HG02870 (cell line): ENCODE results near the gene HPSE2.

ENCODE experiments used
- ATAC-seq: cut with Tn5 transposase; IDR thresholded peaks from one replicate; pipeline ENCODE4 v1.9.1; 2021; ENCODE audit warnings: mild to moderate bottlenecking, moderate library complexity; ENCODE audit not compliant: unreplicated experiment

The HPSE2 gene

DNA sequence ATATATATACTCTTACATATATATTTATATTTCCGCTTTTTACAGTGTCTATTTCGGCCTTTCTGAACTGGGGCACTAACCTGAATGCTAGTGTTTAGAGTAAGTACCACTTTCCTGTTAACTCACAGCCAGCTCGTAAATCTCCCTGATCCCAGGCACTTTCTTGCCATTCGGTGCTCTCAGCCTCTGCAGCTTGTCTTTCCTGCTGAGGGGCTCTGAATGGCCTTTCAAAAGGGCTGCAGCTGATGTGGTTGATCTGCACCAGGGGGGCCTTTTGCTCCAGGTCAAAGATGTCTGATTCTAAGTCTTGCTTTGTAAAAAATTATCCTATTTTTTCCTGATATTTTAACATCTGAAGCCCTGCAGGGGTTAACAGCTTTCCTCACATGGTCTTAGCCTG lies 763.5 kb downstream of the HPSE2 start:
- no peak for ATAC-seq

DNA sequence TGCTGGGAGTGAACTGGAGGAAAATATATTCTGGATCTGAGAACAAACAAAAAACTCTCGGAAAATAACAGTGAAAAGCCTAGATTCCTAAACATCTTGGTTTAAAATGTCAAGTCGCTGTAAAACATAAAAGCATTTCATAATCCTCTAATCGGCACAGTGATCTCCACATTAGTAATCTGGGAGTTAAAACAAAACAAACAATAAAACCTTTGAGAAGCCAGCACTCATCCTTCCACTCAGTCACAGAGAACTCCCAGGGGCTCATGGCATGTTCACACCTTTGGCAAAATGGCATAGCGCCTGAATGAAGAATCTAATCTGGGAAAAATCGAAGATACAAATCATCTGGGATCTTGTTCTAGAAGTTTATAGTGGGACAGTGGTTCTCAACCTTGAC lies 764.8 kb downstream of the HPSE2 start:
- ATAC-seq, result no peak

DNA sequence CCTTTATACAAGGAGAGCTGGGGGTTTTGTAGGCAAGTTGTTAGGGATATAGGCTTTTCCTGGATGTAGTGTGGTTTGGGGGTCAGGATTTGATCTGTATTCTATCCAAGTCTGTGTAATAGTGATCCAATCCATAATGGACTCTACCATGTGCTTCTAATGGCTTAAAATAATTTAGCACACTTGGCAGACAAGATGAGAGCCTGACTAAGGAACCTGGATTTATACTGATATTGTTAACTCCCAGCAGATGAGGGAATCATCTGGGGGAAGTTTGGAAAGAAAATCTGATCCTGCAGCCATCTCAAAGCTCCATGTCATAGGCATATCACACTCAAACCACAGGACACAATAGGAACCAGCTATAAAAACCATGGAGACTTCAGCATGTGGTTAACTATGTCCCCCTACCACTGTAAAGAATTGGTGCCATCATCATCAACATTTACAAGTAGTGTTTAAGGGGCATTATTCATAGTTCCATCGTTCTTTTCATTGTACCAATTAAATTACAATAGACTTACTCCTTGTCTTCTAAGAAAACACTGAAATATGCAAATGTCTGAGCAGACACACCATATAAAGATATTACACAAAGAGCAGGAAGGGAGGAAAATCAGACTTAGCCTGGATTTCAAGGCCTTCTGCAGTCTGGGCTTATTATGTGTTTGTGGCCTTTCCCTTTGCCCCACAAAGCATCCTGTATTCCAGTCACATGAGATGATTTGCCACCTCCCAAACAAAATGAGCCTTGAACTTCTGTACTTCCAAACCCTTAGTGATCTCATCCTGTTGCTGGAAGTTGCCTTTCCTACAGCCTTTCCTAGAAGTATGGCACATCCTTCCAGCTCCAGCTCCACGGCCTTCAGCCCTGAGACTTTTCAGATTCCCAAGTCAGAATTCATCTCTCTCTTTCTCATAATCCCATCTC lies 766.4 kb downstream of the HPSE2 start:
- no peak for ATAC-seq

DNA sequence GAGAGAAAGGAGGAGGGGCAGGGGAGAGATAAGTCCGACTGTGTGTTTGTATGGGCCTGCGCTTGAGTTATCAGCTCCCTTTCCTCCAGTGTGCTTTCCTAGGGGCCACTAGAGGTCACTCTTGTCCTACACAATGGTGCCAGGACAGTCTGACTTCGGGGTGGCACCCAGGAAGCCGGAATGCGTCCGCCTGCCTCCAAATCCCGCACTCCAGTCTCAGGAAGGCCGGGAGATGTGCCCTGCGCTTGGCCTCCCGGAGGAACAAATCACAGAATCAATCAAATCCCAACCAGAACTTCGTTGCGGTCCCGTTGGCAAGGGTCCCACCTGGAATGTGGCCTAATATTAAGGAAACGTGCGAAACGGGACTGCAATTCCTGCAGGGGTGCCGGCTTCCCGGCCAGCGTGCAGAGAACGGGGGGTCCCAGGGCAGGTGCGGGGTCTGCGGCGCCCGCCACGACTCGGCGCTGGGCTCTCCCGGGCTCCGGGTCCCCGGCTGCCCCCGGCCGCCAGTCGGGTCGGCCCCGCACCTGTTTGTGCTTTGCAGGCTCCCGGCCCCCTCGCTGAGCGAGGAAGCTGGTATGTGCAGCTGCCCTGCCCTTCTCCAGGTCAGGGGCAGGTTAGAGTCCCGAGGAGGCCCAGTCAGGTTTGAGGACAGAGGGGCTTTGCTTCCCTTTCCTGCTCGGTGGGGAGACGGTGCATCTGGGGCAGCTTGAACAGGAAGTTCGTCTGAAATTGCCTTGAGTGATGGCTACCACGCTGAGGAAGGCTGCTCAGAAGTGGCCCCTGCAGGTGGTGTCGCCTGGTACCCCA lies 767.9 kb downstream of the HPSE2 start:
- ATAC-seq, result peak; percentile 86

DNA sequence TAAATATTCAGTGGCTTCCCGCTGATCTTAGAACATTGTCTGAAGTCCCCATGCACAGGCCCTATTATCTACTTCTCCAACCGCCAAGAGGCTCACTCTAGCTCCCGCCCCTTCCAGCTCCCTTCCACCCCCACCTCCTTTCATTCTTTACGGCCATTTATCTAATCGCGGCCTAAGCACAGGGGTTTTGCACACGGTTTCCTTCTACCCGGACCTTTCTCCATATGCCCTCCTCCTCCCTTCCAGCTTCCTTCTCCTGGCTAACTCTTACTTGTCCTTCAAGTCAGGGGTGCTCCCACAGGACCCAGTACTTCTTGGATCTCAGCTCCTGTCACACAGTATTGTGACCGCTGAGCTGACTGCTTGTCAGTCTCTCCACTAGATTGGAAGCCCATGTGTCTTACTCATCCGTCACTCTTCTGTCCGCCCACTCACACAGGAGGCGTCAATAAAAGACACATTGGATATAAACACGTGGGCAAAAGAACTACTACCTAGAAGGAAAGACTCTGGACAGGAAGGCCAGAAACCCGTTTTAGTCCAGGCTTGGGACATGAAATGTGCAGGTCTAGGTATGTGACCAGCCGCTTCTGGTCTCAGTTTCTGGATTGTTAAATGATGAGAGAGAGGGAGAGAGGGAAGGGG lies 768.7 kb downstream of the HPSE2 start:
- ATAC-seq, result no peak

DNA sequence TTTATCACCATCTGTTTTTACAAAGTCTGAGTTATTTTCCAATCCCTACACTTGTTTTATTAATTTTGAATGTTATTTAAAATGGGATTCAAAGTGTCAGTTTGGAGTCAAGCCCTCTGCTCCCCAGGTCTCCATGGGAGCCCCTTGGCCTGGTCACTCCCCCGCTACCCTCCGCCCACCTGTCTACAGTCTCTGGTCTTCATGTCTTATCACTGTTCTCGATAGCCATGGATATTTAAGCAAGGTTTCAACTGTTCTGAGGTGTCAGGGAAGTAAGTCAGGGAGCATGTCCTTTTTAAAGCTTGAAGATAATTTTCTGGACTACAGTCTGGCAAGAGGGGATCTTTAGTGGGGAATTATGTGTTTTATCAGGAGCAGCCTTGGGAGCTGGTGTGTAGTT lies 769.8 kb downstream of the HPSE2 start:
- no peak for ATAC-seq

DNA sequence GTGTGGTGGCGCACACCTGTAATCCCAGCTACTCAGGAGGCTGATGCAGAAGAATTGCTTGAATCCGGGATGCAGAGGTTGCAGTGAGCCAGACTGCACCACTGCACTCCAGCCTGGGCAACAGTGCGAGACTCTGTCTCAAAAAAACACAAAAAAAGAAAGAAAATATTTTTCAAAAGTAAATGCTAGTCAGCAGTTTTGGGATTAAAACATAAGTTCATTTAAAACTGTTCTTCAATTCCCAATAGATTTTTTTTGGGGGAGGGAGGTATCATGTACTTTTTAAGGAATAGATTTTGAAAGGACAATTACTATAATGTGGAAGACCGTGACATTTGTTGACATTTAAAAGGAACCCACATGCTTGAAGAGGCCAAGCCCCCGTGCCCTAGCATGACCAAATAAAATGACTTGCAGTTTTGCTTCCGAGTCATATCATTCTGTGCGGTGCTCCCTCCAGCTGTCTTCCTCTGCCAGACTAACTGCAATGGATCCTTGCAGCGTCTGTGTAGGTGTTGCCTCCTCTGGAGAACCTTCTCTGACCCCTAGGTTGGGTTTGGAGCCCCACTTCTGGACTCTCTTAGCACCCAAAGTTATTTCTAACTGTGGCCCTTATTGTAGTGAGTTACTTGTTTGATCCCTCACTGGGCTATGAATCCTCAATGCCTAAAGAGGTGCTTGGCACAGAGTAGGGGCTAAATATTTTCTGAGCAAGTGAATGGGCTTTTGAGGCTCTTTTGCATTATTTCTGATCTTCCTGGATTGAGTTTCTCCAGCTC lies 771.5 kb downstream of the HPSE2 start:
- no peak for ATAC-seq

DNA sequence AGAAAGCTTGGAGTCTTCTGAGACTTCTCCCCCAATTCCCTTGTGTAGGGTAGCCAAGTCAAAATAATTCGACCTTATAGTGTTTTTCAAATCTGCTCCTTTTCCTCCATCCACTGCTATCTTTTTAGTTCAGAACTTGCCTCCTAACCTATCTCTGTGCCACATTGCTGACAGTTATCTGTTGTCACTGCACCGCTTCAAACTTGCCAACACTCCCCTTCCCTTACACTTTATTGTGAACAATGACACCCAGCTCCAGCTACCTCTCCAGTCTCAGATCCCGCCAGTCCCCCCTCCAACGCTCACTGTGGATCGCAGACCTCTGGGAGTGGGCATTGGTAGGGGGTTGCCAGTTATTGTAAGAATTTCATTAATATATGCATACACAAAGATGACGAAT lies 772.6 kb downstream of the HPSE2 start:
- ATAC-seq, result no peak

DNA sequence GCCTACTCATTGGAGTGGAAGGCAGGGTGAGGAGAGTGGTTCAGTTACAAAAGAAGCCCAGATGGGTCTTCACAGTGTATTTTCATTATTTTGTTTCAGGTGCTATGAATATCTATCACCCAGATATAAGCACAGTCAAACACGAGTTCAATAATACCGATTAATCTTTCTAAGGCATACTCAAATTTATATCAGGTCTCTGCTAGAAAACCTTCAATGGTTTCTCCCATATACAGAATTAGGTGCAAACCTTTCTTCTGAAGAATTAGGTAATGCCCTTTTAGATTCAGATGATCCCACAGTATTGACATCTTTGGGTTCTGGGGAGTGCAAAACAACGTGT lies 774.2 kb downstream of the HPSE2 start:
- no peak for ATAC-seq

DNA sequence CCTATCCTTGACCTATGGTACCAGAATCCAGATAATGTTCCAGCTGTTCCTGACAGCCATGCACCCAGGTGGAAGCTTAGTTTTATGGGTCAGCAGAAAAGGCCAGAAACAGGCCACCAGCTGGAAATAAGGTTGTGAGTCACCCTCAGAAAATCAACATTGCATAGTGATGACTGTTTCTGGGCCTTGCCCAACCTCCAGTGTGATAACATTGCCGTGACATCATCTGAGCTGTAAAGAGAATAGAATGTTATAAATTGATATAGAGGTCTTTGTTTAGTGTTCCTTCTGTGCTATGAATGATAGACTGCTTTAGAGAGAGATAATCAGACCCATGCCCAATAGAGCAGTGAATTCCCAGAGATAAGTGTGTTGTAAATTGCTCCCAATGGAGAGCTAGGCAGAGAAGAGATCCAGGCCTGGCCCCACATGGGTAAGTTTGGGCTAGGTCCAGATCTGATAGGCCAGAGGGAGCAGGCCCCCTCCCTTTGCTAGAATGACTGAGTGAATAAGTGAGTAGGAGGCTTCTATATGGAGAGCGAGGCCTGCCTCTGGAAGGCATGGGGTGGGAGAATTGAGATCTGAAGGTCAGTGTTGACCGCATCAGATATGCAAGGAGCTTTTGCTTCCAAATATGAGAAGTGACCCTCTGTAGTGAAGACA lies 774.7 kb downstream of the HPSE2 start:
- no peak for ATAC-seq

DNA sequence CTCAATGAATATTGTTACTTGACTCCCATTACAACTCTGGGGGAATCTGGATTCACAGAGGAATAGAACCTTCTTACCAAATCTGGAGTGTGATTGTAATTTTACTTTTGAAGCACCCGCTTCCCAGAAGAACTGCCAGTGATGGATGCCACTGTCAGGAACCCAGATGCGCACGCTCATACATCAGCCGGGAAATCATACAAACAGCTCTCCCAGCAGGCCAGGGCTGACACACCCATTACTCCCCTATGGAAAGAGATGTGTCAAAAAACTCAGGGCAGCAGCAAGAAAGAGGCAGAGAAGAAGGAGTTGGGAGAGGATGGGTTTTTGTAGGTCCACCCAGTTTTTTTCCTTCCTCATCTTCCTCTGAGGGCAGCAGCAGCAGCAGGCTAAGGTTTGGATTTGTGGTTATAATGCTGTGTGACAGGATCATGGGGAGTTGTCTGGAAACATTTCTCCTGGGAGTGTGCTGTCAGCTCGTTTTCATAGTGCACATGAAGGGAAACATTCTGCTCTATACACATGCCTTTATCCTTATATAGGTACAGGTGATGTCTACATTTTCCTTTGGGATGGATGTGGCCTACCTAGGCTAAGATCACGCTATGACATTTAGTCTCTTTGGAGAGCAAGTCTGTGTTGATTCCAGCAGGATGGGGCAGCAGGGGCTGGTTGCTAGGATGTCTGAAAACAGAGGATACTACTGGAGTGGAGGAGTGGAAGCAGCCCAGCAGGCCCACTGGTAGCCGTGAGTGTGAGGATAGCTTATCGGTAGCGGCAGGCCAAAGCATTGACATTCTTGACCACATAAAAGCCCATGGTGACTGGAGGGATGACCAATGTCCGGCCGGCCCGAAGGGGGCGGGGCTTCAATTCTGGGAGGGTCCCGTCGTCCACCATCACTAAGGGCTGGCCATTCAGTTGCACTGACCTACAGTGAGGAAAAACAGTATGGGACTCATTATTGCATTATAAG lies 776.6 kb downstream of the HPSE2 start:
- no peak for ATAC-seq

DNA sequence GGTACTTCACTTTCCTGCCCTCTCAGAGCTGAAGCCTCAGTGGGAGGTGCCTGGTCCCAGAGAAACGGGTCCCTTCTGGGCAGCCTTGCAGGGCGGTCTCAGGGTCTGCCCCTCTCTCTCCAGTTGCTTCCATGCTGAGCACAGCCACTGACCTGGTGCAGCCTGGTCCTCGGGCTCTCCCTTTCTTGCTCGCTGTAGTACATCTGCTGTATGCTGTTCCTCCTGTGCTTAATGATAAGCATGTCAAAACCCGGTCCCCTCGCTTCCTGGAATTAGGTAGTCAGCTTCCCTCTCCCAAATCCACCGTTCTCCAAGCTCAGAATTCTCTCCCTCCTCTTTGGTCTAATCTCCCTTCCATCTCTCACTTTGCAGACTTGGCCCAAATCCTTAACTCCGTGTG lies 777.9 kb downstream of the HPSE2 start:
- no peak for ATAC-seq

DNA sequence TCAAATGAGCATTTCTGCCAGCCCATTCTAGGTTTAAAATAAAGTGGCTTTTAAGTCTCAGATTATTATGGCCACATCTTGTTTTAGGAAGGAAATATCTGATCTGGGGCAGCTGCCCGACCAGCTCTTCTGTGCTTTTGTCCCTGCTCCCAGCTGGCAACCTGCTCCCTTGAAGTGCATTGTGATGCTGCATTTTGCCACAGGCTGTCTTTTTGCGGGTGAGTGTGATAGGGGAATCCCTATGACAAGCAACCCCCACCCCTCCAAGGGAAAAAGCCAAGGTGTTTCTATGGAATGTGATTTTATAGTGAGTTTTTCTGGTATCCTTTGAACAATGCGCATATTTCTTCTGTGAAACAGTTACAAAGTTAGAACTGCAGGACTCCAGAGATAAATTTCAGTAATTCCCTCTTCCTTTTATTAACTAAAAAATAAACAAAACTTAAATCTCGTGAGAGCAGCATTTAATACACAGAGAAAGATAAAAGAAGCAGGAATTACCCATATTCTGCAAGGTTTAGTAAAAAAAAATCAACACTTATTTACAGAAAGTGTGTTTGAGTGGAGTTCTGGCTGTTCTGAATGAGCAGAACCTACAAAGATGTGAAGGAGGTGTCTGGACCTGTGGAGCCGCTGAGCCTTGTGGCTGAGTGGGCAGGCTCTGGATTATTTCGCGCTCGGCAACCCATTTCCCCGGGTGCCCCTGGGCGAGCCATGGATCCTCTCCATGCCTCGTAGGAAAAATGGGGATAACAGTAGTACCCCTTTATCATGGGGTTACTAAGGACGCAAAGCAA lies 778.8 kb downstream of the HPSE2 start:
- ATAC-seq, result no peak

DNA sequence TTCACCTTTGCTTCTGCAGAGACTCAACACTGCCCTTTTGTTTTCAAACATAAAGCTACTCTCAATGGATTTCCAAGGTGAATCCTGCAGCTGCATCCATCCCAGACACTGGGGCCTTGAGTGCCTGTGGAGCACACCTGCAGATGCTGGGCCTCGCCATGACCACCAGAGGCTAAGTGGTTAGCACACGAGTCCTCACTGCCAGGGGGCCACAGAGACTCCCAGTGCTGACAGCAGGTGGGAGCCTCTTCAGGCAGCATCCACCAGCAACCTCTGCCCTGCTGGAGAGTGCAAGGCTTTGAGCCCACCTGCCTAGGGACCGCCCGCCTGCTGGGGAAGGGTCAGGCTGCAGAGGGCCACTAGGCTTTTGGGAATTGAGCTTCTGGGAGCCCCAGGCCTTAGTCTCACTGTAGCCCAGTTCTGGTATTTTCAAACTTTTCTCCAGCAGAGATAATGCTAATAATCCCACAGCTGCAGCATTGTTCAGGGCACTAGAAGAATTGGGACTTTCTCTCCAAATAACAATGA lies 779.5 kb downstream of the HPSE2 start:
- ATAC-seq, result no peak

DNA sequence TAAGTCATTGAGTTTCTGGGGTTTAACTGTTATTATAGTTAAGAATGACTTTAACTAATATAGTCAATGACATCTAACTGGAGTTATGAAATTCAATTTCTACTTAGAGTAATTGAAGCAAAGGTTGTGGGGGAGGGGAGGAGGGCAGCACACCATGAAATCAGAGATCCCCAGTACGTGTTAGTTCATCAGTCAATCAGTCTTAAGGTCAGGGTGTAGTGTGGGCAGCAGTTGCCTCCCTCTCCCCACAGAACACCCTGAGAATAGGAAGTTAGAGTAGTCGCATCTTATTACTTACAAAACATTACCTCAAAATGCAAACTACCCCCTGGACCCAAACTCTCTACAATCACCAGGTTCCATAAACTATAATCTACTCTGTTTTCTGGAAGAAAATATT lies 781.9 kb downstream of the HPSE2 start:
- no peak for ATAC-seq

DNA sequence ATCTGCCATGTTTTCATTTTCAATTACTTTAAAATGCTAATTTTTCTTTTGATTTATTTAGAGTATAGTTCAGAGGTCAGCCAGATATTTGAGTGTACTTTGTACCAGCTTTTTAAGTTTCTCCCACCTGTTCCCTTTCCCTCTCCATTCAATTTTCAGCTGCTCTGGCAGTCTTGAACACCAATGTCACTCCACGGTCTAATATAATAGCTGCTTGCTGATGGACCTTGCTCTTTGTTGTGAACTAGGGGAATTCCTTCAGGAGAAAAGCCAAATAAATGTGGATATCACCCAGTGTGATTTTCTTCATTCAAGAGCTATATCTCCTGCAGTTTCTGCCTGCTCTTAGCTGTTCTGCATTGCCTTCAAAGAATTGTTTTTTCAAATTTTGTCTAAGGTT lies 785.0 kb downstream of the HPSE2 start:
- ATAC-seq, result no peak

DNA sequence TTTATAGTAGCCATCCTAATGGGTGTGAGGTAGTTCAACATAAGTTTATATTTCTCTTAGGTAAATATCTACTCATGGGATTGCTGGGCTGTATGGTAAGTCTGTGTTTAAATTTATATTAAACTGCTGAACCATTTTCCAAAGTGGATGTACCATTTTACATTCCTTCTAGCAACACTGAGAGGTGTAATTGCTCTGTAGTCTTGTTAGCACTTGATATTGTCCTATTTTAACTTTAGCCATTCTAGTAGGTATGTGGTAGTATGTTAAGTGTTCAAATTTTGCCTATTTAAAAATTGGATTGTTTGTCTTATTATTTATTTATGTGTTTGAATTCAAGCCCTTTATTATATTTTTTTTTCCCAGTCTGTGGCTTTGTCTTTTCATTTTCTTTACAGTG lies 786.4 kb downstream of the HPSE2 start:
- ATAC-seq, result no peak

DNA sequence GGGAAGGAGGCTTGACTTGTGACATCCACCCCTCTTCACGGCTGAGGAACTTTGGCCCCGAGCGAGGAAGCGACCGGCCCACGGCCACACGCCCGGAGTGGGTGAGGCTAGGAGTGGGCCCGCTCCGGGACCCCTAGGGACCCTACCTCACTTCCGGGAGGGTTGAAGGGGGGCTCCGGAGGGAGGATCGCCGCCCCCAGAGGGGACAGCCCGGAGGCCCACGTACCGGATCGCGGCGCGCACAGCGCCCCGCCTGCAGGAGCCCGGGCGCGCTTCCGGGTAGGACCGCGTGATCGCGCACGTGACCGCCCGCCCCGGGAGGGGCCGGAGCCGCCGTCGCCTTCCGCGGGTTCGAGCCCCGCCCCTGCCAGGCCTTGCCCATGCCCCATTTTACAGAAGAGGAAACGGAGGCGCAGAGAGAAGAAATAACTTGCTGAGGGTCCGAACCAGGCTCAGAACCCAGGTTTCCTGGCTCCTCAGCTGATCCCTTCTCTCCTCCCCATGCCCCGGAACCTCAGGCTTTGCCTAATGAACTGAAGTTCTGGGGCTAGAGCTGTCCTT lies 788.9 kb downstream of the HPSE2 start, which contains the start of gene HPS1:
Gene HPS1, minus strand, starts transcription at position 275 of the 561 bp plus-strand sequence. CDS start 3,695 bp downstream, outside the sequence.
- ATAC-seq, result peak; percentile 82
